Measurements from ENCODE around the gene TBL3.

DNA sequence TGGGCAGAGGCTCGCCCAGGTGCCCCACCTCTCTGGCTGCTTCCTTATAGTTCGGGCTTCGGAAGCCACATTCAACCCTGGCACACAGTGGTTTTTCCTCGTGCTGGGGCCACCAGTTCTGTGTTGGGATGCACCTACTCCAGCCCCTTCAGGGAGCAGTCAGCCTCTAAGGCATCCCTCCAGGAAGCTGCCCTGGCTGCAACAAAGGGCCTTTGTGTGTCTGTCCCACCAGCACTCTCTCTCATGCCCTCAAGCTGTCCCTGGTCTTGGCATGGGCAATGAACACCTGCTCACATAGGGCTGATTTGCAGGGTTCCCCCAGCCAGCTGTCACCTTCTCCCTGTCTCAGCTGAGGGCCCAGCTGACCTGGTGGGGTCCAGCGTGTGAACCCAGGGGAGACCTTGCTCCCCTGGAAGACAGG is 10.2 kb downstream of the TBL3 start:
- TF ChIP-seq, protein P1, sequence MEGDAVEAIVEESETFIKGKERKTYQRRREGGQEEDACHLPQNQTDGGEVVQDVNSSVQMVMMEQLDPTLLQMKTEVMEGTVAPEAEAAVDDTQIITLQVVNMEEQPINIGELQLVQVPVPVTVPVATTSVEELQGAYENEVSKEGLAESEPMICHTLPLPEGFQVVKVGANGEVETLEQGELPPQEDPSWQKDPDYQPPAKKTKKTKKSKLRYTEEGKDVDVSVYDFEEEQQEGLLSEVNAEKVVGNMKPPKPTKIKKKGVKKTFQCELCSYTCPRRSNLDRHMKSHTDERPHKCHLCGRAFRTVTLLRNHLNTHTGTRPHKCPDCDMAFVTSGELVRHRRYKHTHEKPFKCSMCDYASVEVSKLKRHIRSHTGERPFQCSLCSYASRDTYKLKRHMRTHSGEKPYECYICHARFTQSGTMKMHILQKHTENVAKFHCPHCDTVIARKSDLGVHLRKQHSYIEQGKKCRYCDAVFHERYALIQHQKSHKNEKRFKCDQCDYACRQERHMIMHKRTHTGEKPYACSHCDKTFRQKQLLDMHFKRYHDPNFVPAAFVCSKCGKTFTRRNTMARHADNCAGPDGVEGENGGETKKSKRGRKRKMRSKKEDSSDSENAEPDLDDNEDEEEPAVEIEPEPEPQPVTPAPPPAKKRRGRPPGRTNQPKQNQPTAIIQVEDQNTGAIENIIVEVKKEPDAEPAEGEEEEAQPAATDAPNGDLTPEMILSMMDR (IDR thresholded peaks at IDR 0.05): no peak
- TF ChIP-seq POLR2A (IDR thresholded peaks at IDR 0.05) (no peak), POLR2AphosphoS5 (IDR thresholded peaks at IDR 0.05) (no peak), EP300 (IDR thresholded peaks at IDR 0.05) (no peak)

Measured in upper lobe of left lung (tissue), 4 donors.